CD14-positive monocyte (primary cell): ENCODE data around the gene CNNM1. TPM values are rescaled to one million over a fixed set of nuclear protein-coding genes. Genes with fewer than 3 reads are reported as not detected.

Source experiments
- DNase-seq, 3 donors: peaks; one replicate each; pipeline ENCODE4 v3.0.0-alpha.2; 2011 to 2022
- H2AFZ ChIP-seq: 2 replicates; pipeline ENCODE4 v1.6.0; 2012; ENCODE audit warnings: mild to moderate bottlenecking, low read depth, low read length, inconsistent platforms; ENCODE audit not compliant: insufficient read depth, poor library complexity, severe bottlenecking
- H3K27ac ChIP-seq, 2 donors: 1 replicate in 1 of 2; 2 replicates in 1 of 2; pipeline ENCODE4 v1.5.1; 2012 to 2013; ENCODE audit warnings: low read length in 2 of 2, control low read depth in 1 of 2, inconsistent platforms in 1 of 2, low read depth in 1 of 2, mild to moderate bottlenecking in 1 of 2
- H3K27me3 ChIP-seq, 2 donors: one replicate each; pipeline versions ENCODE4 v1.6.0 to v1.6.1; 2011 to 2013; ENCODE audit warnings: low read length in 2 of 2; ENCODE audit not compliant: control insufficient read depth in 2 of 2, insufficient read depth in 2 of 2
- H3K36me3 ChIP-seq, 2 donors: replicated peaks in 1 of 2; 1 replicate in 1 of 2; 2 replicates in 1 of 2; pipeline versions ENCODE4 v1.5.1 to v1.6.1; 2012 to 2013; ENCODE audit warnings: low read length in 2 of 2, control low read depth in 1 of 2, inconsistent platforms in 1 of 2, mild to moderate bottlenecking in 1 of 2; ENCODE audit not compliant: insufficient read depth in 2 of 2, control insufficient read depth in 1 of 2
- H3K4me1 ChIP-seq, 2 donors: 1 replicate in 1 of 2; 2 replicates in 1 of 2; pipeline versions ENCODE4 v1.5.1 to v1.6.1; 2012 to 2013; ENCODE audit warnings: low read length in 2 of 2, control low read depth in 1 of 2, inconsistent platforms in 1 of 2, mild to moderate bottlenecking in 1 of 2, moderate library complexity in 1 of 2; ENCODE audit not compliant: insufficient read depth in 2 of 2, control insufficient read depth in 1 of 2
- H3K4me2 ChIP-seq: replicated peaks from 2 replicates; pipeline ENCODE3; 2012; ENCODE audit warnings: low read length, moderate library complexity, mild to moderate bottlenecking; ENCODE audit not compliant: poor library complexity, severe bottlenecking; ENCODE audit errors: extremely low read depth
- H3K4me3 ChIP-seq, 3 experiments: fragments of 200-600 bp in 1 of 3; sonication (generic) in 1 of 3; replicated peaks in 1 of 3; 1 replicate in 2 of 3; 2 replicates in 1 of 3; pipeline ENCODE4 v1.5.1; 2011 to 2013; ENCODE audit warnings: low read length in 3 of 3, mild to moderate bottlenecking in 3 of 3, control low read depth in 2 of 3, low read depth in 2 of 3, inconsistent platforms in 1 of 3, moderate library complexity in 1 of 3
- H3K79me2 ChIP-seq: 2 replicates; pipeline ENCODE4 v1.6.0; 2012; ENCODE audit warnings: mild to moderate bottlenecking, control low read depth, inconsistent platforms, low read length, moderate library complexity; ENCODE audit not compliant: insufficient read depth
- H3K9ac ChIP-seq: 2 replicates; pipeline ENCODE4 v1.6.0; 2017; ENCODE audit warnings: low read length, mild to moderate bottlenecking; ENCODE audit not compliant: insufficient read depth, poor library complexity, severe bottlenecking
- H3K9me3 ChIP-seq, 2 donors: replicated peaks in 1 of 2; 1 replicate in 1 of 2; 2 replicates in 1 of 2; pipeline versions ENCODE4 v1.5.1 to v1.6.1; 2012 to 2013; ENCODE audit warnings: low read length in 2 of 2, control low read depth in 1 of 2; ENCODE audit not compliant: control insufficient read depth in 1 of 2, insufficient read depth in 1 of 2
- H4K20me1 ChIP-seq: 2 replicates; pipeline ENCODE4 v1.6.0; 2012; ENCODE audit warnings: mild to moderate bottlenecking, low read length, control low read depth, moderate library complexity; ENCODE audit not compliant: insufficient read depth
- H3K27ac Mint-ChIP-seq, 7 donors: one replicate each; pipeline ENCODE4 v1.8.0; 2020; ENCODE audit warnings: mild to moderate bottlenecking in 7 of 7, mixed read lengths in 7 of 7, moderate library complexity in 6 of 7, inconsistent platforms in 2 of 7
- H3K27me3 Mint-ChIP-seq, 3 donors: one replicate each; pipeline ENCODE4 v1.8.0; 2021 to 2022; ENCODE audit warnings: low read depth in 3 of 3, mild to moderate bottlenecking in 3 of 3, mixed read lengths in 3 of 3, moderate library complexity in 3 of 3, inconsistent platforms in 1 of 3
- H3K36me3 Mint-ChIP-seq, 2 donors: one replicate each; pipeline ENCODE4 v1.8.0; 2020; ENCODE audit warnings: mixed read lengths in 2 of 2, inconsistent platforms in 1 of 2, mild to moderate bottlenecking in 1 of 2
- H3K4me1 Mint-ChIP-seq: one replicate; pipeline ENCODE4 v1.8.0; 2020; ENCODE audit warnings: mild to moderate bottlenecking, mixed read lengths
- H3K4me3 Mint-ChIP-seq, 2 donors: one replicate each; pipeline ENCODE4 v1.8.0; 2020; ENCODE audit warnings: mild to moderate bottlenecking in 2 of 2, mixed read lengths in 2 of 2, moderate library complexity in 1 of 2
- H3K9me3 Mint-ChIP-seq, 7 donors: one replicate each; pipeline ENCODE4 v1.8.0; 2020 to 2022; ENCODE audit warnings: mixed read lengths in 7 of 7, mild to moderate bottlenecking in 6 of 7, moderate library complexity in 6 of 7, inconsistent platforms in 2 of 7
- CTCF ChIP-seq: fragments of 200-600 bp; IDR thresholded peaks from one replicate; pipeline ENCODE4 v1.8.0; 2022; ENCODE audit warnings: antibody characterized with exemption, mild to moderate bottlenecking
- WGBS: methylation state at CpG from one replicate; pipeline ENCODE4 v1.1.5; 2013; ENCODE audit warnings: missing lambda C conversion rate; ENCODE audit not compliant: insufficient coverage; 5-methylcytosine and 5-hydroxymethylcytosine counted together
- intact Hi-C, 2 donors: fragments of 100-400 bp; cut with micrococcal nuclease; formaldehyde crosslinking; loops; one replicate each; pipeline versions ENCODE4 v1.15.0 to v1.15.1; 2023
- polyA plus RNA-seq, 3 donors: library from polyadenylated mRNA; depleted of rRNA in 1 of 3; unstranded in 2 of 3; stranded (reverse) in 1 of 3; fragments of 300-500 nt in 2 of 3; fragments of >200 nt in 1 of 3; fragmentation: Illumina TruSeq in 2 of 3; gene quantifications; 1 replicate in 2 of 3; 2 replicates in 1 of 3; pipeline ENCODE4 v1.2.3, GENCODE V29; 2012 to 2021

CNNM1 gene
- polyA plus RNA-seq, 3 donors = not detected

GRCh38 chr10:99360934-99361333, 31.8 kb downstream of the CNNM1 start:
- Histone ChIP-seq H3K4me2 (no peak overlapping the region), H3K36me3 (no peaks in the 10 kb centered on the region), H3K9ac (no peak overlapping the region), H3K9me3 (no peaks in the 10 kb centered on the region), H2AFZ (no peak overlapping the region), H4K20me1 (no peaks in the 10 kb centered on the region), H3K4me1 (no peaks in the 10 kb centered on the region), H3K4me3 (no peak overlapping the region), H3K27me3 (no peaks in the 10 kb centered on the region), H3K27ac (no peak overlapping the region), H3K79me2 (no peaks in the 10 kb centered on the region)
- H3K4me3 Mint-ChIP-seq = no peak overlapping the region
- H3K36me3 Mint-ChIP-seq = no peaks in the 10 kb centered on the region
- H3K27me3 Mint-ChIP-seq = peaks cover 0 to 6% (median 2%) of the 10 kb centered on the region in 3 donors
- 86% methylated on average over 1 of the region's 5 CpGs for WGBS
- intact Hi-C loops = no loop called here
- H3K4me1 Mint-ChIP-seq = peaks cover 1% of the 10 kb centered on the region
- no peak overlapping the region for H3K27ac Mint-ChIP-seq
- DNase-seq = no peak
- no peak for TF ChIP-seq CTCF
- peaks cover 0 to 2% (median 0%) of the 10 kb centered on the region in 7 donors for H3K9me3 Mint-ChIP-seq

DNA sequence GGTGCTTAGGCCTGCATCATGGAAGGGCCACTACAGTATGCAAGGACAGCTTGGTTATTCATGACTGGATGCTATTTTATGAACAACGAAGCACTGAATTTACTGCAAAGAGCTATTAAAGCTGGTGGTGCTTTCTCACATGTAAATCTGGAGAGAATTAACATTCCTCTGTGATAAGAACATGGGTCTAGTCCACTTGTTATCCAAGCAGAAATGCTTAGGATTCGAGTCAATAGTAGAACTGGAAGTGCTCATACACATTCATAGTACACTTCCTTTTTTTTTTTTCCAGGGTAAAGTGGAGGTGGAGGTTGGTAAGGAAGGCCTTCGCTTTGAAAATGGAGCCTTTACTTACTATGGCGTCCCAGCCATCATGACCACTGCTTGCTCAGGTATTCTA, 35.0 kb downstream of the CNNM1 start:
- 86% methylated on average over 1 of the region's 4 CpGs for WGBS
- no peak for DNase-seq
- H3K27me3 Mint-ChIP-seq = peaks cover 1 to 6% (median 2%) of the 10 kb centered on the region in 3 donors
- Histone ChIP-seq H3K9me3 (no peaks in the 10 kb centered on the region), H3K9ac (no peak overlapping the region), H3K27ac (no peak overlapping the region), H3K4me2 (no peak overlapping the region), H3K27me3 (no peaks in the 10 kb centered on the region), H3K79me2 (no peaks in the 10 kb centered on the region), H2AFZ (no peak overlapping the region), H3K36me3 (no peaks in the 10 kb centered on the region), H4K20me1 (no peaks in the 10 kb centered on the region), H3K4me1 (peaks cover 0 to 4% of the 10 kb centered on the region in 2 donors), H3K4me3 (no peak overlapping the region)
- H3K9me3 Mint-ChIP-seq = peaks cover 0 to 2% (median 0%) of the 10 kb centered on the region in 7 donors
- no peak overlapping the region for H3K4me3 Mint-ChIP-seq
- H3K36me3 Mint-ChIP-seq = no peaks in the 10 kb centered on the region
- no peak overlapping the region for H3K27ac Mint-ChIP-seq
- no peak for TF ChIP-seq CTCF
- peaks cover 9% of the 10 kb centered on the region for H3K4me1 Mint-ChIP-seq
- intact Hi-C loops = no loop called here
